ENCODE results near the gene PPOX. TPM values are rescaled to one million over a fixed set of nuclear protein-coding genes. Genes with fewer than 3 reads are reported as not detected.

PPOX gene
- total RNA-seq, 1 donor from 2014 or later, result 28.3 TPM

- Histone ChIP-seq H3K27me3 (ENCODE audit: control insufficient read depth, insufficient read depth, low read length) (no peaks in the 10 kb centered on the region), H3K4me3 (ENCODE audit: low read depth, low read length) (no peak overlapping the region), H3K36me3 (ENCODE audit: control insufficient read depth, insufficient read depth, low read length) (peaks cover 2% of the 10 kb centered on the region)
- no peak for DNase-seq (ENCODE audit: low read depth)
- TF ChIP-seq CTCF (IDR thresholded peaks at IDR 0.05; ENCODE audit: insufficient read depth, low read length, poor library complexity, severe bottlenecking), result no peak
Measured at GRCh38 chr1:161174911-161175310, 8.7 kb downstream of the PPOX start.

GRCh38 chr1:161175771-161176453, 9.7 kb downstream of the PPOX start:
- no peak for DNase-seq (ENCODE audit: low read depth)

GRCh38 chr1:161176468-161177111, 10.4 kb downstream of the PPOX start:
- no peak for DNase-seq (ENCODE audit: low read depth)
- peaks cover 2% of the 10 kb centered on the region for H3K36me3 ChIP-seq (ENCODE audit: control insufficient read depth, insufficient read depth, low read length)
- peak overlapping the region; percentile 82 for H3K4me3 ChIP-seq (ENCODE audit: low read depth, low read length)
- no peaks in the 10 kb centered on the region for H3K27me3 ChIP-seq (ENCODE audit: control insufficient read depth, insufficient read depth, low read length)
- TF ChIP-seq CTCF (IDR thresholded peaks at IDR 0.05; ENCODE audit: insufficient read depth, low read length, poor library complexity, severe bottlenecking), result no peak

More at GRCh38 chr1:161175771-161176453, 9.7 kb downstream of the PPOX start:
- Histone ChIP-seq H3K4me3 (ENCODE audit: low read depth, low read length) (no peak overlapping the region), H3K27me3 (ENCODE audit: control insufficient read depth, insufficient read depth, low read length) (no peaks in the 10 kb centered on the region), H3K36me3 (ENCODE audit: control insufficient read depth, insufficient read depth, low read length) (peaks cover 2% of the 10 kb centered on the region)
- no peak for TF ChIP-seq CTCF (IDR thresholded peaks at IDR 0.05; ENCODE audit: insufficient read depth, low read length, poor library complexity, severe bottlenecking)

- no peak for DNase-seq (ENCODE audit: low read depth)
- peak within 1 kb of the TSS; percentile 82 for H3K4me3 ChIP-seq (ENCODE audit: low read depth, low read length)
- H3K36me3 ChIP-seq (ENCODE audit: control insufficient read depth, insufficient read depth, low read length), result no peaks in the 10 kb centered on the region
- H3K27me3 ChIP-seq (ENCODE audit: control insufficient read depth, insufficient read depth, low read length), result no peaks in the 10 kb centered on the region
- TF ChIP-seq CTCF (IDR thresholded peaks at IDR 0.05; ENCODE audit: insufficient read depth, low read length, poor library complexity, severe bottlenecking), result peak; percentile 12
Measured at GRCh38 chr1:161177112-161177935, 11.1 kb downstream of the PPOX start, which contains the start of gene B4GALT3. Gene B4GALT3 (minus strand): TSS chr1:161177507. CDS start chr1:161176060, 1,447 bp downstream.

GRCh38 chr1:161177936-161178244, 11.7 kb downstream of the PPOX start:
- H3K4me3 ChIP-seq (ENCODE audit: low read depth, low read length), result peak overlapping the region; percentile 82
- no peaks in the 10 kb centered on the region for H3K36me3 ChIP-seq (ENCODE audit: control insufficient read depth, insufficient read depth, low read length)
- H3K27me3 ChIP-seq (ENCODE audit: control insufficient read depth, insufficient read depth, low read length), result no peaks in the 10 kb centered on the region
- TF ChIP-seq CTCF (IDR thresholded peaks at IDR 0.05; ENCODE audit: insufficient read depth, low read length, poor library complexity, severe bottlenecking), result no peak
- no peak for DNase-seq (ENCODE audit: low read depth)
